ENCODE results near the gene C1QL4.
A peak's percentile ranks its signal among the peaks of the same experiment; 100 is the strongest.
"Not testable (repeated sequence)": the region's sequence is repeated elsewhere in the genome, so short reads cannot be mapped to it uniquely, and the experiment has no call there.

C1QL4 gene

GRCh38 chr12:49347311-49348193, 10.6 kb upstream of the C1QL4 start:
- peak; percentile 19 for DNase-seq

- no peak for DNase-seq
Measured at GRCh38 chr12:49346659-49347310, 9.8 kb upstream of the C1QL4 start, which contains the start of gene DNAJC22. DNAJC22 (plus strand) TSS chr12:49346888; CDS start chr12:49348873, 1,985 bp downstream.

GRCh38 chr12:49345825-49346658, 9.1 kb upstream of the C1QL4 start:
- no peak for DNase-seq

- no peak for DNase-seq
Measured at GRCh38 chr12:49345051-49345824, 8.2 kb upstream of the C1QL4 start.

- DNase-seq: no peak
Measured at GRCh38 chr12:49344486-49345050, 7.6 kb upstream of the C1QL4 start.

- DNase-seq: no peak
Measured at GRCh38 chr12:49342914-49343731, 6.1 kb upstream of the C1QL4 start.

- DNase-seq: peak; percentile 51
Measured at GRCh38 chr12:49342066-49342913, 5.3 kb upstream of the C1QL4 start.

- no peak for DNase-seq
Measured at GRCh38 chr12:49341777-49342065, 4.7 kb upstream of the C1QL4 start.

GRCh38 chr12:49340971-49341776, 4.2 kb upstream of the C1QL4 start:
- no peak for DNase-seq

GRCh38 chr12:49340095-49340870, 3.3 kb upstream of the C1QL4 start:
- no peak for DNase-seq

GRCh38 chr12:49339464-49339861, 2.5 kb upstream of the C1QL4 start:
- no peak for DNase-seq

GRCh38 chr12:49338830-49339463, 2.0 kb upstream of the C1QL4 start:
- no peak for DNase-seq

GRCh38 chr12:49335955-49336644, 888 bp downstream of the C1QL4 start:
- DNase-seq: no peak

- DNase-seq: no peak
Measured at GRCh38 chr12:49335118-49335954, 1.7 kb downstream of the C1QL4 start.

- DNase-seq: no peak
Measured at GRCh38 chr12:49334681-49335080, 2.3 kb downstream of the C1QL4 start.

- DNase-seq: no peak
Measured at GRCh38 chr12:49334226-49334625, 2.8 kb downstream of the C1QL4 start.

- DNase-seq: not testable (repeated sequence)
Measured at GRCh38 chr12:49333778-49334177, 3.2 kb downstream of the C1QL4 start.

Data from GDM1 (cell line).